HT-29 (cell line): Measurements from ENCODE around the gene GREM2. TPM values are rescaled to one million over a fixed set of nuclear protein-coding genes. Genes with fewer than 3 reads are reported as not detected.
A peak's percentile ranks its signal among the peaks of the same experiment; 100 is the strongest.

ENCODE experiments used
- DNase-seq: peaks from one replicate; pipeline ENCODE4 v3.0.0-alpha.2; 2015; ENCODE audit warnings: low spot score
- total RNA-seq: library from RNA; depleted of rRNA; stranded (reverse); fragments of >200 nt; shearing (Covaris generic); gene quantifications from 2 replicates; pipeline ENCODE4 v1.2.3, GENCODE V29; 2014

GREM2 gene
- total RNA-seq, 1 experiment from 2014 or later: not detected

- no peak for DNase-seq
Observed at GRCh38 chr1:240500647-240501046, 111.3 kb downstream of the GREM2 start.

GRCh38 chr1:240499012-240499411 is 112.9 kb downstream of the GREM2 start:
- no peak for DNase-seq

- DNase-seq: no peak
Observed at GRCh38 chr1:240498335-240498734, 113.6 kb downstream of the GREM2 start.

GRCh38 chr1:240497908-240498307 is 114.0 kb downstream of the GREM2 start:
- no peak for DNase-seq

- DNase-seq: no peak
Observed at GRCh38 chr1:240496941-240497340, 115.0 kb downstream of the GREM2 start.

GRCh38 chr1:240496356-240496755 is 115.6 kb downstream of the GREM2 start:
- no peak for DNase-seq

- DNase-seq: no peak
Observed at GRCh38 chr1:240495601-240496000, 116.4 kb downstream of the GREM2 start.

- peak; percentile 60 for DNase-seq
Observed at GRCh38 chr1:240492832-240493440, 119.0 kb downstream of the GREM2 start.

- no peak for DNase-seq
Observed at GRCh38 chr1:240491796-240492195, 120.2 kb downstream of the GREM2 start.

- DNase-seq: no peak
Observed at GRCh38 chr1:240491156-240491555, 120.8 kb downstream of the GREM2 start.

GRCh38 chr1:240487493-240487892 is 124.5 kb downstream of the GREM2 start:
- DNase-seq: no peak

- no peak for DNase-seq
Observed at GRCh38 chr1:240486611-240487010, 125.3 kb downstream of the GREM2 start.

GRCh38 chr1:240484804-240485443 is 127.0 kb downstream of the GREM2 start:
- no peak for DNase-seq

GRCh38 chr1:240478536-240478935 is 133.4 kb downstream of the GREM2 start:
- no peak for DNase-seq

GRCh38 chr1:240475832-240476231 is 136.1 kb downstream of the GREM2 start:
- DNase-seq: no peak

- DNase-seq: no peak
Observed at GRCh38 chr1:240474133-240474614, 137.8 kb downstream of the GREM2 start.

- no peak for DNase-seq
Observed at GRCh38 chr1:240468656-240469055, 143.3 kb downstream of the GREM2 start.

- DNase-seq: no peak
Observed at GRCh38 chr1:240467895-240468294, 144.1 kb downstream of the GREM2 start.

GRCh38 chr1:240466509-240466908 is 145.4 kb downstream of the GREM2 start:
- DNase-seq: no peak

- no peak for DNase-seq
Observed at GRCh38 chr1:240465531-240465940, 146.4 kb downstream of the GREM2 start.

- no peak for DNase-seq
Observed at GRCh38 chr1:240464099-240464498, 147.9 kb downstream of the GREM2 start.

GRCh38 chr1:240462766-240463395 is 149.1 kb downstream of the GREM2 start:
- DNase-seq: no peak

GRCh38 chr1:240462277-240462676 is 149.7 kb downstream of the GREM2 start:
- DNase-seq: no peak
